IPS DF 4.7 (cell line): Measurements from ENCODE around the gene STK39.

Source experiments
- DNase-seq: peaks from one replicate; pipeline ENCODE4 v3.0.0-alpha.2; 2013; ENCODE audit warnings: low spot score; ENCODE audit errors: extremely low read depth

STK39 gene

GRCh38 chr2:168008646-168009195, 238.7 kb downstream of the STK39 start:
- DNase-seq, result no peak

- DNase-seq, result no peak
These were observed 240.9 kb downstream of the STK39 start for GRCh38 chr2:168006498-168006897.

- no peak for DNase-seq
These were observed 241.8 kb downstream of the STK39 start for GRCh38 chr2:168005586-168005985.

GRCh38 chr2:168003876-168004275, 243.5 kb downstream of the STK39 start:
- no peak for DNase-seq

- DNase-seq, result no peak
These were observed 245.3 kb downstream of the STK39 start for GRCh38 chr2:168002021-168002553.

- no peak for DNase-seq
These were observed 255.1 kb downstream of the STK39 start for GRCh38 chr2:167992278-167992677.

- DNase-seq, result no peak
These were observed 257.3 kb downstream of the STK39 start for GRCh38 chr2:167990062-167990461.

- DNase-seq, result no peak
These were observed 259.1 kb downstream of the STK39 start for GRCh38 chr2:167988296-167988695.

GRCh38 chr2:167987558-167987957, 259.8 kb downstream of the STK39 start:
- no peak for DNase-seq

- no peak for DNase-seq
These were observed 260.4 kb downstream of the STK39 start for GRCh38 chr2:167987026-167987425.

GRCh38 chr2:167986223-167986622, 261.2 kb downstream of the STK39 start:
- DNase-seq, result no peak

- DNase-seq, result no peak
These were observed 265.4 kb downstream of the STK39 start for GRCh38 chr2:167981945-167982344.

- no peak for DNase-seq
These were observed 267.0 kb downstream of the STK39 start for GRCh38 chr2:167980439-167980838.

GRCh38 chr2:167972746-167973145, 274.6 kb downstream of the STK39 start:
- no peak for DNase-seq

- no peak for DNase-seq
These were observed 275.4 kb downstream of the STK39 start for GRCh38 chr2:167972020-167972419.

- no peak for DNase-seq
These were observed 280.2 kb downstream of the STK39 start for GRCh38 chr2:167966937-167967913.

- DNase-seq, result no peak
These were observed 281.3 kb downstream of the STK39 start for GRCh38 chr2:167965907-167966761.

- no peak for DNase-seq
These were observed 282.6 kb downstream of the STK39 start for GRCh38 chr2:167964650-167965413.

GRCh38 chr2:167963899-167964649, 283.3 kb downstream of the STK39 start:
- DNase-seq, result no peak
